ENCODE data around the gene CPLX4. TPM values are rescaled to one million over a fixed set of nuclear protein-coding genes. Genes with fewer than 3 reads are reported as not detected.

The CPLX4 gene
- total RNA-seq, 2 donors from 2014 or later, result not detected

DNA sequence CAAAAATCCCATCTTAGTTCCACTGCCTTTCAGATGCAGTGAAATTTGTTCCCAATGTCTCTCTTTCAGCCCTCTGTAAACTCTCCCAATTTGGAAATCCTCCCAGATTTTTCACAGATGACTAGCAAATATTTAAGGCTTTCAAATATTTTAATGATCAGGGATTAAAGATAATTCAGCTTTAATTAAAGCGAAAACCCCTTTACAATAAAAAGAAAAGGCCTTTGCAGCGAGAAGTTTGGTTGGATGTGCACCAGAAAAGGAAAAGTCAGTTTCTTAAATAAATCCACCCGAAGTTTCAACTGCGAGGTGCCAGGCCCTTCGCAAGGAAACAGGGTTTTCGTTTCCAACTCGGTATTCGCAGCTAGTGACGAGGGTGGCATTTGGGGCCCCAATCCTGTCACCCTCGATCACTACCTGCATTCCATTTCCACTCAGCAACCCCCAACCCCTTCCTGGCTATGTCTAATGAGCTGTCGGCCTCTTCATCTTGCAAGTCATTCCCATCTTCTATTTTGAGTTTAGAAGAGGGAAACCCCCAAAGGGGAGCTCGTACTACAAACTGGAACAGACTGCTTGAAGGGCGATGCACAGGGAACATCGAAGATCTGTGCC, 46.7 kb downstream of the CPLX4 start:
- Histone ChIP-seq H3K4me3 (no peak overlapping the region), H3K9ac (ENCODE audit: low read depth in 2 of 2, low read length in 2 of 2) (no peak overlapping the region), H3K4me1 (no peaks in the 10 kb centered on the region), H3K9me3 (no peaks in the 10 kb centered on the region), H3K27ac (no peak overlapping the region), H3K27me3 (peaks cover 92% of the 10 kb centered on the region), H3K36me3 (no peaks in the 10 kb centered on the region)
- no peak for DNase-seq
- TF ChIP-seq, protein P1, sequence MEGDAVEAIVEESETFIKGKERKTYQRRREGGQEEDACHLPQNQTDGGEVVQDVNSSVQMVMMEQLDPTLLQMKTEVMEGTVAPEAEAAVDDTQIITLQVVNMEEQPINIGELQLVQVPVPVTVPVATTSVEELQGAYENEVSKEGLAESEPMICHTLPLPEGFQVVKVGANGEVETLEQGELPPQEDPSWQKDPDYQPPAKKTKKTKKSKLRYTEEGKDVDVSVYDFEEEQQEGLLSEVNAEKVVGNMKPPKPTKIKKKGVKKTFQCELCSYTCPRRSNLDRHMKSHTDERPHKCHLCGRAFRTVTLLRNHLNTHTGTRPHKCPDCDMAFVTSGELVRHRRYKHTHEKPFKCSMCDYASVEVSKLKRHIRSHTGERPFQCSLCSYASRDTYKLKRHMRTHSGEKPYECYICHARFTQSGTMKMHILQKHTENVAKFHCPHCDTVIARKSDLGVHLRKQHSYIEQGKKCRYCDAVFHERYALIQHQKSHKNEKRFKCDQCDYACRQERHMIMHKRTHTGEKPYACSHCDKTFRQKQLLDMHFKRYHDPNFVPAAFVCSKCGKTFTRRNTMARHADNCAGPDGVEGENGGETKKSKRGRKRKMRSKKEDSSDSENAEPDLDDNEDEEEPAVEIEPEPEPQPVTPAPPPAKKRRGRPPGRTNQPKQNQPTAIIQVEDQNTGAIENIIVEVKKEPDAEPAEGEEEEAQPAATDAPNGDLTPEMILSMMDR (IDR thresholded peaks at IDR 0.05), result no peak
- intact Hi-C loops (cut with DNase I), result no loop called here

- no peaks in the 10 kb centered on the region for H3K4me1 ChIP-seq
- peaks cover 99% of the 10 kb centered on the region for H3K27me3 ChIP-seq
- H3K27ac ChIP-seq, result no peak overlapping the region
- no peak for DNase-seq
- H3K9me3 ChIP-seq, result no peaks in the 10 kb centered on the region
- intact Hi-C loops (cut with DNase I), result no loop called here
- TF ChIP-seq, protein P1 (IDR thresholded peaks at IDR 0.05), result no peak
- H3K9ac ChIP-seq (ENCODE audit: low read depth in 2 of 2, low read length in 2 of 2), result no peak overlapping the region
- H3K4me3 ChIP-seq, result no peak overlapping the region
- H3K36me3 ChIP-seq, result no peaks in the 10 kb centered on the region
Measured at GRCh38 chr18:59270689-59271257, 47.7 kb downstream of the CPLX4 start.

DNA sequence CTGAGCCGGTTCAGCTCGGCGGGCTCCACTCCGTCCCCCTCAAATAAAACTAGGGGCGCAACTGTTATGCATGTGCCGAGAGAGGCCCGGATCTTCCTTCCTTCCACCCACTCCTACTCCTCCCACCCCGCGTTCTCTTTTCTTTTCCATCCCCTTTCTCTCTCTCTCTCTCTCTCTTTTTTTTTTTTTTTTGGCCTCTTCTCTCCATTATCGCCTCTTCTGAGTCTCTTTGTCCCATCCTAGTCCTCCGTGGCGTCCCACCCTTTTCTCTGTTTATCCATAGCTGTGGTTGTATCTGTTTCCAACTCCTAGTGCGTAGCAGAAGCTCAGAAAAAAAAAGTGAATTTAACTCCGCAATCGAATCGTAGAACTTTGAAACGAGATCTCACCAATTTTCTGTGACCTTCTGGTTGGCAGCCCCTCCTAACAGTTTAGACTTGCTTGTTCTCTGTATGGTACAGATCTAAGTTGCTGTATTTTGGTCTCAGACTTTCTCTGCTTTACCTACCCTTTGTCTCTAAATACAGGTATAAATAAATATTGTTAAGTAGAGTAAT, 48.8 kb downstream of the CPLX4 start:
- H3K27ac ChIP-seq, result no peak overlapping the region
- H3K27me3 ChIP-seq, result peaks cover 99% of the 10 kb centered on the region
- TF ChIP-seq, protein P1 (IDR thresholded peaks at IDR 0.05), result no peak
- no peaks in the 10 kb centered on the region for H3K36me3 ChIP-seq
- no peaks in the 10 kb centered on the region for H3K9me3 ChIP-seq
- no peak overlapping the region for H3K9ac ChIP-seq (ENCODE audit: low read depth in 2 of 2, low read length in 2 of 2)
- intact Hi-C loops (cut with DNase I), result no loop called here
- H3K4me3 ChIP-seq, result no peak overlapping the region
- no peaks in the 10 kb centered on the region for H3K4me1 ChIP-seq
- DNase-seq, result no peak

GRCh38 chr18:59268721-59269562, 49.5 kb downstream of the CPLX4 start:
- Histone ChIP-seq H3K9me3 (no peaks in the 10 kb centered on the region), H3K36me3 (no peaks in the 10 kb centered on the region), H3K9ac (ENCODE audit: low read depth in 2 of 2, low read length in 2 of 2) (no peak overlapping the region), H3K4me1 (no peaks in the 10 kb centered on the region), H3K27ac (no peak overlapping the region), H3K27me3 (peaks cover 99% of the 10 kb centered on the region), H3K4me3 (no peak overlapping the region)
- TF ChIP-seq, protein P1 (IDR thresholded peaks at IDR 0.05), result no peak
- intact Hi-C loops (cut with DNase I), result no loop called here
- no peak for DNase-seq

GRCh38 chr18:59268127-59268720, 50.2 kb downstream of the CPLX4 start:
- H3K4me1 ChIP-seq, result no peaks in the 10 kb centered on the region
- H3K27ac ChIP-seq, result no peak overlapping the region
- no peaks in the 10 kb centered on the region for H3K9me3 ChIP-seq
- TF ChIP-seq, protein P1 (IDR thresholded peaks at IDR 0.05), result no peak
- H3K4me3 ChIP-seq, result no peak overlapping the region
- intact Hi-C loops (cut with DNase I), result no loop called here
- H3K36me3 ChIP-seq, result no peaks in the 10 kb centered on the region
- H3K27me3 ChIP-seq, result peaks cover 99% of the 10 kb centered on the region
- H3K9ac ChIP-seq (ENCODE audit: low read depth in 2 of 2, low read length in 2 of 2), result no peak overlapping the region
- no peak for DNase-seq
